ENCODE results near the gene PDSS2. TPM values are rescaled to one million over a fixed set of nuclear protein-coding genes. Genes with fewer than 3 reads are reported as not detected.

Gene PDSS2
- total RNA-seq, 1 donor from 2014 or later, result 19.7 TPM

GRCh38 chr6:107443608-107444267 is 15.6 kb downstream of the PDSS2 start:
- no peak overlapping the region for H3K4me3 ChIP-seq
- H3K27me3 ChIP-seq (ENCODE audit: low read depth), result no peaks in the 10 kb centered on the region
- no peak overlapping the region for H3K27ac ChIP-seq (replicated peaks)
- no peak for DNase-seq
- intact Hi-C loops (cut with micrococcal nuclease), result no loop called here
- H3K36me3 ChIP-seq, result peaks cover 6% of the 10 kb centered on the region
- no peak for TF ChIP-seq CTCF (IDR thresholded peaks at IDR 0.05; ENCODE audit: borderline replicate concordance)
- peaks cover 9% of the 10 kb centered on the region for H3K4me1 ChIP-seq
- peaks cover 24% of the 10 kb centered on the region for H3K9me3 ChIP-seq (replicated peaks)

- intact Hi-C loops (cut with micrococcal nuclease), result no loop called here
- no peak for TF ChIP-seq CTCF (IDR thresholded peaks at IDR 0.05; ENCODE audit: borderline replicate concordance)
- Histone ChIP-seq H3K27me3 (ENCODE audit: low read depth) (no peaks in the 10 kb centered on the region), H3K9me3 (replicated peaks) (peaks cover 17% of the 10 kb centered on the region), H3K36me3 (peaks cover 6% of the 10 kb centered on the region), H3K4me1 (peaks cover 9% of the 10 kb centered on the region), H3K27ac (replicated peaks) (no peak overlapping the region), H3K4me3 (no peak overlapping the region)
- DNase-seq, result no peak
Measured at GRCh38 chr6:107442938-107443607, 16.3 kb downstream of the PDSS2 start.

GRCh38 chr6:107441682-107442081 is 17.7 kb downstream of the PDSS2 start:
- H3K36me3 ChIP-seq, result no peaks in the 10 kb centered on the region
- H3K9me3 ChIP-seq (replicated peaks), result peaks cover 4% of the 10 kb centered on the region
- DNase-seq, result no peak
- no peak overlapping the region for H3K27ac ChIP-seq (replicated peaks)
- peaks cover 9% of the 10 kb centered on the region for H3K4me1 ChIP-seq
- intact Hi-C loops (cut with micrococcal nuclease), result no loop called here
- H3K4me3 ChIP-seq, result no peak overlapping the region
- no peaks in the 10 kb centered on the region for H3K27me3 ChIP-seq (ENCODE audit: low read depth)
- no peak for TF ChIP-seq CTCF (IDR thresholded peaks at IDR 0.05; ENCODE audit: borderline replicate concordance)

- H3K27me3 ChIP-seq (ENCODE audit: low read depth), result no peaks in the 10 kb centered on the region
- no peaks in the 10 kb centered on the region for H3K9me3 ChIP-seq (replicated peaks)
- H3K4me3 ChIP-seq, result no peak overlapping the region
- TF ChIP-seq CTCF (IDR thresholded peaks at IDR 0.05; ENCODE audit: borderline replicate concordance), result no peak
- intact Hi-C loops (cut with micrococcal nuclease), result no loop called here
- no peak overlapping the region for H3K27ac ChIP-seq (replicated peaks)
- no peak for DNase-seq
- H3K4me1 ChIP-seq, result peaks cover 9% of the 10 kb centered on the region
- H3K36me3 ChIP-seq, result no peaks in the 10 kb centered on the region
Measured at GRCh38 chr6:107440936-107441335, 18.4 kb downstream of the PDSS2 start.

- peaks cover 9% of the 10 kb centered on the region for H3K4me1 ChIP-seq
- H3K27ac ChIP-seq (replicated peaks), result no peak overlapping the region
- H3K36me3 ChIP-seq, result no peaks in the 10 kb centered on the region
- H3K27me3 ChIP-seq (ENCODE audit: low read depth), result no peaks in the 10 kb centered on the region
- no peak overlapping the region for H3K4me3 ChIP-seq
- H3K9me3 ChIP-seq (replicated peaks), result no peaks in the 10 kb centered on the region
- no peak for TF ChIP-seq CTCF (IDR thresholded peaks at IDR 0.05; ENCODE audit: borderline replicate concordance)
- DNase-seq, result no peak
- intact Hi-C loops (cut with micrococcal nuclease), result no loop called here
Measured at GRCh38 chr6:107439406-107439805, 20.0 kb downstream of the PDSS2 start.
